Lung (tissue), 12 donors: ENCODE measurements around the gene OR13C5. TPM values are rescaled to one million over a fixed set of nuclear protein-coding genes. Genes with fewer than 3 reads are reported as not detected.

Experiments
- ATAC-seq: fragments of 200-7000 bp; cut with Tn5 transposase; one replicate; pipeline ENCODE4 v1.9.1; 2020; ENCODE audit warnings: moderate number of reproducible peaks; ENCODE audit not compliant: insufficient read depth, low FRiP score
- DNase-seq, 3 donors: peaks; one replicate each; pipeline ENCODE4 v3.0.0-alpha.2; 2013 to 2017
- H3K27ac ChIP-seq, 2 donors: one replicate each; pipeline ENCODE4 v1.5.1; 2013; ENCODE audit warnings: mild to moderate bottlenecking in 2 of 2, moderate library complexity in 2 of 2, control low read depth in 1 of 2, inconsistent platforms in 1 of 2, low read depth in 1 of 2, low read length in 1 of 2
- H3K27me3 ChIP-seq, 3 donors: one replicate each; pipeline ENCODE4 v1.5.1; 2013; ENCODE audit warnings: low read length in 2 of 3; ENCODE audit not compliant: control insufficient read depth in 3 of 3, insufficient read depth in 3 of 3
- H3K36me3 ChIP-seq, 4 donors: one replicate each; pipeline ENCODE4 v1.5.1; 2013; ENCODE audit warnings: low read length in 4 of 4, mild to moderate bottlenecking in 1 of 4, moderate library complexity in 1 of 4; ENCODE audit not compliant: control insufficient read depth in 4 of 4, insufficient read depth in 4 of 4
- H3K4me1 ChIP-seq, 5 donors: one replicate each; pipeline ENCODE4 v1.5.1; 2013; ENCODE audit warnings: low read length in 5 of 5, mild to moderate bottlenecking in 2 of 5, moderate library complexity in 1 of 5; ENCODE audit not compliant: control insufficient read depth in 5 of 5, insufficient read depth in 5 of 5
- H3K4me3 ChIP-seq: one replicate; pipeline ENCODE4 v1.5.1; 2013; ENCODE audit warnings: mild to moderate bottlenecking, control low read depth, moderate library complexity
- H3K9ac ChIP-seq, 2 donors: one replicate each; pipeline ENCODE4 v1.5.1; 2013; ENCODE audit warnings: low read length in 2 of 2, control low read depth in 1 of 2; ENCODE audit not compliant: insufficient read depth in 1 of 2
- H3K9me3 ChIP-seq, 4 donors: one replicate each; pipeline ENCODE4 v1.5.1; 2013; ENCODE audit warnings: low read length in 3 of 4, mild to moderate bottlenecking in 1 of 4, moderate library complexity in 1 of 4; ENCODE audit not compliant: control insufficient read depth in 4 of 4, insufficient read depth in 3 of 4
- WGBS, 2 donors: extraction: QIAGEN DNeasy Blood & Tissue Kit; methylation state at CpG; one replicate each; pipeline ENCODE4 v1.1.7; 2013; 5-methylcytosine and 5-hydroxymethylcytosine counted together
- polyA plus RNA-seq, 2 donors: library from polyadenylated mRNA; stranded (reverse); fragments of 200-250 nt; gene quantifications; one replicate each; pipeline ENCODE4 v1.2.1, GENCODE V29; 2013
- total RNA-seq, 2 donors: library from RNA; depleted of rRNA in 1 of 2; stranded (reverse); fragments of >200 nt in 1 of 2; gene quantifications; one replicate each; pipeline ENCODE4 v1.2.1, GENCODE V29; 2014 to 2021
- TF ChIP-seq, protein P1 (sequence below): IDR thresholded peaks from 2 replicates; pipeline ENCODE4 v1.5.1; 2012; ENCODE audit warnings: mild to moderate bottlenecking; ENCODE audit errors: control extremely low read depth, extremely low read depth
- donor health status: control.
- donor health status: control.
- donor health status: Bipolar disorder and iron deficiency.
- donor health status: healthy.
- donor health status: DM: yes; HTN: yes; CAD: no.

Gene OR13C5
- total and polyA plus RNA-seq, 4 donors: not detected

DNA sequence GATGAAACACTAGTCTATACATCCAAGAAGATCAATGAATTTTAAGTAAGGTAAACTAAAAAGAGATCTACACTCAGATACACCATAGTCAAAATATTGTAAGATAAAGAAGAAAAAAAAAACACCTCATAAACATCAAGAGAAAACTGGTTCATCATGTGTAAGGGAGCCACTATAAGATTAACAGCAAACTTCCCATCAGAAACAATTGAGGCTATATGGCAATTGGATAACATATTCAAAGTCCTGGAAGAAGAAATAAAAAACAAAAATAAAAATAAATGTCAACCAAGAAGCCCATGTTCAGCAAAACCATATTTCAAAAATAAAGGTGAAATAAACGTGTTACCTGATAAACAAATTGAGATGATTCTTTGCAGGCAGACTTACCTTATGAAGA, 26.6 kb downstream of the OR13C5 start:
- DNase-seq (no peak), ATAC-seq (no peak)
- TF ChIP-seq, protein P1, sequence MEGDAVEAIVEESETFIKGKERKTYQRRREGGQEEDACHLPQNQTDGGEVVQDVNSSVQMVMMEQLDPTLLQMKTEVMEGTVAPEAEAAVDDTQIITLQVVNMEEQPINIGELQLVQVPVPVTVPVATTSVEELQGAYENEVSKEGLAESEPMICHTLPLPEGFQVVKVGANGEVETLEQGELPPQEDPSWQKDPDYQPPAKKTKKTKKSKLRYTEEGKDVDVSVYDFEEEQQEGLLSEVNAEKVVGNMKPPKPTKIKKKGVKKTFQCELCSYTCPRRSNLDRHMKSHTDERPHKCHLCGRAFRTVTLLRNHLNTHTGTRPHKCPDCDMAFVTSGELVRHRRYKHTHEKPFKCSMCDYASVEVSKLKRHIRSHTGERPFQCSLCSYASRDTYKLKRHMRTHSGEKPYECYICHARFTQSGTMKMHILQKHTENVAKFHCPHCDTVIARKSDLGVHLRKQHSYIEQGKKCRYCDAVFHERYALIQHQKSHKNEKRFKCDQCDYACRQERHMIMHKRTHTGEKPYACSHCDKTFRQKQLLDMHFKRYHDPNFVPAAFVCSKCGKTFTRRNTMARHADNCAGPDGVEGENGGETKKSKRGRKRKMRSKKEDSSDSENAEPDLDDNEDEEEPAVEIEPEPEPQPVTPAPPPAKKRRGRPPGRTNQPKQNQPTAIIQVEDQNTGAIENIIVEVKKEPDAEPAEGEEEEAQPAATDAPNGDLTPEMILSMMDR: no peak
- no peaks in the 10 kb centered on the region for H3K27me3 ChIP-seq
- H3K9me3 ChIP-seq: peaks cover 0 to 4% (median under 1%) of the 10 kb centered on the region in 4 donors
- H3K9ac ChIP-seq: no peak overlapping the region
- H3K4me1 ChIP-seq: no peaks in the 10 kb centered on the region
- WGBS, 2 donors: 67 to 82% methylated on average over 1 of the region's 1 CpG
- H3K27ac ChIP-seq: no peak overlapping the region
- H3K36me3 ChIP-seq: no peaks in the 10 kb centered on the region
- no peak overlapping the region for H3K4me3 ChIP-seq

DNA sequence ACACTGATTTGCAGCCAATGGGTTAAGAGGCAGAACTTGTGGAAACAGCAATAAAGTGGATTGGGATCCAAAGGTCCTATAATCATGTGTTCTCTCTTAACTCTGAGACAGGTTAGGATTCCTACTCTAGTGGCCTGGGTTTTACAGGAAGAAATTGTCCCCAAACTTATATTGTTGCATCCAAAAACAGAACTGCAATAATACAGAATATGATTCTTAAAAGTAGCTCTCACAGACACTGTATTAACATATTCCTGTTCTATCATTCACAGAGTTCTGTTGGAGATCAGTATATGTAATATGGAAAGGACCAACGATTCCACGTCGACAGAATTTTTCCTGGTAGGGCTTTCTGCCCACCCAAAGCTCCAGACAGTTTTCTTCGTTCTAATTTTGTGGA, 30.3 kb downstream of the OR13C5 start, which contains the start of gene OR13C8:
TSS of gene OR13C8 (plus strand) at position 301 of the 400 bp plus-strand sequence. CDS start at position 301, 0 bp downstream.
- DNase-seq: no peak
- Histone ChIP-seq H3K27ac (no peak within 1 kb of the TSS), H3K9ac (no peak within 1 kb of the TSS), H3K27me3 (no peaks in the 10 kb centered on the region), H3K4me3 (no peak within 1 kb of the TSS), H3K36me3 (no peaks in the 10 kb centered on the region), H3K4me1 (no peaks in the 10 kb centered on the region), H3K9me3 (peaks cover 0 to 4% (median under 1%) of the 10 kb centered on the region in 4 donors)
- TF ChIP-seq, protein P1: no peak
- ATAC-seq: no peak
- WGBS, 2 donors: 87 to 96% methylated on average over 4 of the region's 4 CpGs

DNA sequence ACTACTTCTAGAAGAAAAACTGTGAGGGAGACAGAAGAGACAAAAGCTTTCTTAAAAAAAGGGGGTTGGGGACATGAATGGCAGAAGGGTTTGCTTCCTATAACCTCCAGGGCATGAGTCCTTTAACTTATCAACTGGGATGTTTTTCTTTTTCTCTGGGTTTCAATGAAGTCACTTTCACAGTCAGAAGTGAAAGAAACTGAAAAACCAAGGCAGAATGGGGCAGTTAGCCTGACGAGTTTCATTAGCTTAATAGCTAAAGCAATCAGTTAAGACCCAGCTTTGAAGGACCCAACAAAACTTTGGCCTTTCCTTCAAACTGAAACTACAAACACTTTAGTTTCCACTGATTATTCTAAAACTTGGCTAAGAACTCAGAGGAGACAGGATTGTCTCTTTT, 34.9 kb downstream of the OR13C5 start:
- Histone ChIP-seq H3K27ac (no peak overlapping the region), H3K4me3 (no peak overlapping the region), H3K9ac (no peak overlapping the region), H3K4me1 (no peaks in the 10 kb centered on the region), H3K36me3 (no peaks in the 10 kb centered on the region), H3K9me3 (peaks cover 0 to under 1% (median 0%) of the 10 kb centered on the region in 4 donors), H3K27me3 (no peaks in the 10 kb centered on the region)
- DNase-seq: no peak
- no peak for ATAC-seq
- TF ChIP-seq, protein P1: no peak
- 50 to 76% methylated on average over 1 of the region's 1 CpG for WGBS, 2 donors
